Measurements from ENCODE around the gene LCK. TPM values are rescaled to one million over a fixed set of nuclear protein-coding genes. Genes with fewer than 3 reads are reported as not detected.

LCK gene
- polyA plus RNA-seq, 1 donor from 2014 or later, result not detected

GRCh38 chr1:32330558-32331151 lies 79.6 kb downstream of the LCK start:
- Histone ChIP-seq H4K20me1 (ENCODE audit: insufficient read depth) (peaks cover 22% of the 10 kb centered on the region), H3K27me3 (ENCODE audit: insufficient read depth, low read depth, low read length) (no peaks in the 10 kb centered on the region), H2AFZ (ENCODE audit: low read depth, low read length) (no peak overlapping the region), H3K79me2 (replicated peaks; ENCODE audit: insufficient read depth, low read length) (peaks cover 29% of the 10 kb centered on the region), H3F3A (ENCODE audit: insufficient read depth, low read length, poor library complexity, severe bottlenecking) (no peaks in the 10 kb centered on the region), H3K4me3 (ENCODE audit: low read length) (no peak overlapping the region), H3K4me2 (ENCODE audit: low read length) (no peak overlapping the region), H3K9me3 (ENCODE audit: low read length) (no peaks in the 10 kb centered on the region), H3K36me3 (ENCODE audit: insufficient read depth, low read length) (peaks cover 6% of the 10 kb centered on the region), H3K27ac (ENCODE audit: low read length) (no peak overlapping the region), H3K9ac (ENCODE audit: low read length) (no peak overlapping the region), H3K9me2 (ENCODE audit: insufficient read depth, low read length) (no peaks in the 10 kb centered on the region)
- TF ChIP-seq EZH2 (IDR thresholded peaks at IDR 0.05; ENCODE audit: borderline replicate concordance, insufficient read depth, low read length, poor library complexity, severe bottlenecking) (no peak), MXI1 (conservative IDR thresholded peaks at IDR 0.05; ENCODE audit: poor library complexity, severe bottlenecking) (no peak), REST (IDR thresholded peaks at IDR 0.05; ENCODE audit: borderline replicate concordance) (no peak), POLR2AphosphoS5 (IDR thresholded peaks at IDR 0.05) (no peak), SMC3 (conservative IDR thresholded peaks at IDR 0.05; ENCODE audit: poor library complexity) (no peak), EP300 (conservative IDR thresholded peaks at IDR 0.05; ENCODE audit: poor library complexity, severe bottlenecking) (no peak), RAD21 (conservative IDR thresholded peaks at IDR 0.05) (no peak), TAF1 (IDR thresholded peaks at IDR 0.05; ENCODE audit: low read depth) (no peak), CTCF (IDR thresholded peaks at IDR 0.05; ENCODE audit: poor library complexity, severe bottlenecking) (no peak)

- Histone ChIP-seq H3K4me2 (ENCODE audit: low read length) (no peak overlapping the region), H3K9me3 (ENCODE audit: low read length) (no peaks in the 10 kb centered on the region), H3K27me3 (ENCODE audit: insufficient read depth, low read depth, low read length) (no peaks in the 10 kb centered on the region), H3K9me2 (ENCODE audit: insufficient read depth, low read length) (no peaks in the 10 kb centered on the region), H3K9ac (ENCODE audit: low read length) (no peak overlapping the region), H4K20me1 (ENCODE audit: insufficient read depth) (peaks cover 22% of the 10 kb centered on the region), H3K4me3 (ENCODE audit: low read length) (no peak overlapping the region), H3K27ac (ENCODE audit: low read length) (no peak overlapping the region), H3K36me3 (ENCODE audit: insufficient read depth, low read length) (peaks cover 6% of the 10 kb centered on the region), H2AFZ (ENCODE audit: low read depth, low read length) (no peak overlapping the region), H3K79me2 (replicated peaks; ENCODE audit: insufficient read depth, low read length) (peaks cover 34% of the 10 kb centered on the region), H3F3A (ENCODE audit: insufficient read depth, low read length, poor library complexity, severe bottlenecking) (no peaks in the 10 kb centered on the region)
- no peak for TF ChIP-seq TAF1 (IDR thresholded peaks at IDR 0.05; ENCODE audit: low read depth)
- no peak for TF ChIP-seq REST (IDR thresholded peaks at IDR 0.05; ENCODE audit: borderline replicate concordance)
- no peak for TF ChIP-seq RAD21 (conservative IDR thresholded peaks at IDR 0.05)
- no peak for TF ChIP-seq POLR2AphosphoS5 (IDR thresholded peaks at IDR 0.05)
- TF ChIP-seq CTCF (IDR thresholded peaks at IDR 0.05; ENCODE audit: poor library complexity, severe bottlenecking), result no peak
- TF ChIP-seq MXI1 (conservative IDR thresholded peaks at IDR 0.05; ENCODE audit: poor library complexity, severe bottlenecking), result no peak
- no peak for TF ChIP-seq EP300 (conservative IDR thresholded peaks at IDR 0.05; ENCODE audit: poor library complexity, severe bottlenecking)
- TF ChIP-seq EZH2 (IDR thresholded peaks at IDR 0.05; ENCODE audit: borderline replicate concordance, insufficient read depth, low read length, poor library complexity, severe bottlenecking), result no peak
- no peak for TF ChIP-seq SMC3 (conservative IDR thresholded peaks at IDR 0.05; ENCODE audit: poor library complexity)
Observed at GRCh38 chr1:32331549-32331948, 80.5 kb downstream of the LCK start.
